Activated T-cell treated with anti-CD3 and anti-CD28 coated beads for 1 hour (primary cell): ENCODE measurements around the gene SPIB.

Source experiments
- DNase-seq: peaks from one replicate; pipeline ENCODE4 v3.0.0-alpha.2; 2020; ENCODE audit warnings: low read depth

The SPIB gene

GRCh38 chr19:50392759-50393158, 26.0 kb upstream of the SPIB start:
- DNase-seq, result no peak

DNA sequence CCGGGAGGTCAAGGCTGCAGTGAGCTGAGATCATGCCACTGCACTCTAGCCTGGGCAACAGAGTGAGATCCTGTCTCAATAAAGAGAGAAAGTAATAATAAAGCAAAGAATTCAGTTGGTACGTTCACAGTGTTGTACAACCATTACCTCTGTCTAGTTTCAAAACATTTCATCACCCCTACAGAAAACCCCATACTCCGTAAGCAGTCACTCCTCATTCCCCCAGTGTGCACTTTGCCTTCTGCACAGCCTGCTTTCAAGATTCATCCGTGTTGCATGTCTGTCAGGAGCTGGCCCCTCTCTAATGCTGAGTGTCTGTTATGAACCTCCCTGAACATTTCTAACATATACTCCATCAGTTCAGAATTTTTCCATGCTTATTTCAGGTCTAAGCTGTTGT, 25.1 kb upstream of the SPIB start:
- no peak for DNase-seq

- no peak for DNase-seq
Measured at GRCh38 chr19:50394017-50394416, 24.7 kb upstream of the SPIB start.

DNA sequence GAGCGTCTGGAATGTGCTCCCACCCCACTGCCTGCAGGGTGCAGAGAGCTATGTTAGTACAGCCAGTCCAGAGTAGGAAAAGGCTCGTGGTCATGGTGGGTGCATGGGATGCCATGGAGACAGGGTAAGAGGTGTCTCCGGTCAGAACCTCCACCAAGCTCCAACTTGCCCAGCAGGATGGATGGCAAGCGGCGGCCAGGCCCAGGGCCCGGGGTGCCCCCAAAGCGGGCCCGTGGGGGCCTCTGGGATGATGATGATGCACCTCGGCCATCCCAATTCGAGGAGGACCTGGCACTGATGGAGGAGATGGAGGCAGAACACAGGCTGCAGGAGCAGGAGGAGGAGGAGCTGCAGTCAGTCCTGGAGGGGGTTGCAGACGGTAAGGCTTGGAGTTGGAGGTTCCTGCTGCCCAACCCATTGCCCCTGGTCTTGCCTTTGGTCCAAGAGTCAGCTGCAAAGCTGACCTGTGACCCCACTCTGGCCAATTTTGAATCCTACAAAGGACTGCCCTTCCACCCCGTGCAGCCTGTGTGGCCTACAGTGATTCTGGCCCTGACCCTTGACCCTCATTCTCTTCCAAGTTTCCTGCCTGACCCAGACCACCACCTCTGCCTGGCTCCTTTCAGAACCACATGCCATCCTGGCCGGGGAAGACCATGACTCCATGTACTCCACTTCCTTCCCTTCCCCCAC, 19.9 kb upstream of the SPIB start:
- DNase-seq, result no peak

GRCh38 chr19:50399368-50399745, 19.4 kb upstream of the SPIB start:
- no peak for DNase-seq

- DNase-seq, result no peak
Measured at GRCh38 chr19:50401605-50402450, 16.9 kb upstream of the SPIB start.

DNA sequence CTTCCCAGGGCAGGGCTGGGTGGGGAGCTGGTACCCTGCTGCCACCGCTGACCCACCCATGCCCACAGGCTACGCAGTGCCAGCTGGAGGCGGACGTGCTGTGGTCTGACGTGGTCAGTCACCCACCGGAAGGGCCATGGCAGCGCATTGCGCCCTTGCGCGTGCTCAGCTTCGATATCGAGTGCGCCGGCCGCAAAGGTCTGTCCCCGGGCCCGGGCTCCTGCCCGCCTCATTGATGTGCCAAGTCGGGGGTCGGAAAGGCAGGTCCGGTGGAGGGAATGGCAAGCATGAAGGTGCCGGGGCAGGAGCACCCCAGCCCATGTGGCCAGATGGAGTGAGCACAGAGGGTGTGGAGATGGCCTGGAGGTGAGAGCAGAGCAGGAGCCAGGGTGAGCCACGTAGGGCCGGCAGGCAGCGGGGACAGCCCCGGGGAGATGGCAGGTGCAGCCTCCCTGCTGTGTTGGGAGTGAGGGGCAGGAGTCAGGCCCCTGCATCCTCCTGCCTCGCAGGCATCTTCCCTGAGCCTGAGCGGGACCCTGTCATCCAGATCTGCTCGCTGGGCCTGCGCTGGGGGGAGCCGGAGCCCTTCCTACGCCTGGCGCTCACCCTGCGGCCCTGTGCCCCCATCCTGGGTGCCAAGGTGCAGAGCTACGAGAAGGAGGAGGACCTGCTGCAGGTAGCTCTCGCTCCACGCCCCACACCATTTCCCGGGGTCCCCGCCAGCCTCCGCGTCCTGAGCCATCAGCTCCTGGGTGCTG, 16.0 kb upstream of the SPIB start:
- no peak for DNase-seq

GRCh38 chr19:50406156-50406820, 12.4 kb upstream of the SPIB start:
- no peak for DNase-seq

DNA sequence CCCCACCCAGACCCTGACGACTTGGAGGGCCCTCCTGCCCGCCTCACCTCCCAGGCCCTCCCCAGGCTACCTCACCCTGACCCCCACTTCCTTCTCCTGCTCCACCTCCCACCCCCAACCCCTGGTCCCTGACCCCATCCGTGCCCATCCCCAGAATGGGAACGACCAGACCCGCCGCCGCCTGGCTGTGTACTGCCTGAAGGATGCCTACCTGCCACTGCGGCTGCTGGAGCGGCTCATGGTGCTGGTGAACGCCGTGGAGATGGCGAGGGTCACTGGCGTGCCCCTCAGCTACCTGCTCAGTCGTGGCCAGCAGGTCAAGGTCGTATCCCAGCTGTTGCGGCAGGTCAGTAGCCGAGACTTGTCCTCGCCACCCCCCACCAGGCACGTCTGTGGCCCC, 11.9 kb upstream of the SPIB start:
- DNase-seq, result no peak

DNA sequence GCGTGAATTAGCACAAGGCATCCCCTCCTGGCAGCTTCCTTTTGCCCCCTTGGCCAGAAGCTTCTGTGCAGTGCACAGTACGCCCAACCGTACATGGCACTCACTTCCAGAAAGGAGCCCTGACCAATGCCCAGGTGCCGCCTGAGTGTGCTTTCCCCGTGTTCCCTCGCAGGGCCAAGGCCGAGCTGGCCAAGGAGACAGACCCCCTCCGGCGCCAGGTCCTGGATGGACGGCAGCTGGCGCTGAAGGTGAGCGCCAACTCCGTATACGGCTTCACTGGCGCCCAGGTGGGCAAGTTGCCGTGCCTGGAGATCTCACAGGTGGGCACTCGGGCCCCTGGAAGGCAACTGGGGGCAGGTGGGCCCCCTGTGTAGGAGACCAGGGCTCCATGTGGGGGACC, 9.4 kb upstream of the SPIB start:
- DNase-seq, result no peak

DNA sequence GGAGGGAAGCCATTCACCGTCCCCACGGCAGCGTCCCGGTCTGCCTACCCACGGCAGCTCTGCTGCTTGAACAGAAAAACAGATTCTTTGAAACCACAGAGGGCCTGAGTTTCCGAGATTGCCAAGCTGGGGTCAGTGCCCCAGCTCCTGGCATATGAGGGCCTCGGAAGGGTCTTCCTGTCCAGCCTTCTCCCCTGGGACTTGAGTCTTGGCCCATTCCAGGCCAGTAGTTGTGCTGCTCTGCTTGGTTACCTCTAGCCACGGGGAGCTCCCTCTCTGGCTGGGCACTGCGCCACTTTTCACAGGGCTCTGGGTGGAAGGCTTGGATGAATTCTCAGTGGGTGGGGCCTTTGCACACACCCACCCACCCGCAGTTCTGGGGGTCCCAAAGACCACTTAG, 8.6 kb upstream of the SPIB start:
- no peak for DNase-seq

DNA sequence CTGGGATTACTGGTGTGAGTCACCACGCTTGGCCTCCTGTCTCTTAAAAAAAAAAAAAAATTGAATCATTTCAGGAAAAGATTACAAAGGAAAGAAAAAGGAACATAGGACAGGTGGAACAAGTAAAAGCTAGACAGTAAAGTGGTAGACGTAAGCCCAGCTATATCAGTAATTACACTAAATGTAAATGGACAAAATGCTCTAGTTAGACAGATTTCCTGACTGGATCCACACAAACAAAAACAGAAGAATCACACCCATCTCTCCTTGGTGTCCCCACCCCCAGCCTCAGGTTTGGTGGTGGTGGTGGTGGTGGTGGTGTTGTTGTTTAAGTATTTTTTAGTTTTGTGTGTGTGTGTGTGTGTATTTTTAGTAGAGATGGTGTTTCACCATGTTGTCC, 6.3 kb upstream of the SPIB start:
- no peak for DNase-seq

DNA sequence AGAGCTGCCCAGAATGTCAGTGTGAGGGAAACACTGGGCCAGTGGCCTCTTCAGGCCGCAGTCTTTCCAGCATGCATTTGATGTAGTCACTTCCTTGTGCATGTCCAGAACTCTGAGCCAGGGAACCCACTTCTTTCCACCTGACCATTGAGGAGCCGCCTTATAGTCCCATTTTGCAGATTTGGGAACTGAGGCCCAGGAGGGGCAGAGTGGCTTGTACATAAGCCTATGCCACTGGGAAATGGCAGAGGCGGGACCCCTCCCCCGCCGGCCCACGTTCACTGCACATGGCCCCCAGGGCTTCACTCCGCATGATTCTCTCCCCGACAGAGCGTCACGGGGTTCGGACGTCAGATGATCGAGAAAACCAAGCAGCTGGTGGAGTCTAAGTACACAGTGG, 5.6 kb upstream of the SPIB start:
- DNase-seq, result no peak

DNA sequence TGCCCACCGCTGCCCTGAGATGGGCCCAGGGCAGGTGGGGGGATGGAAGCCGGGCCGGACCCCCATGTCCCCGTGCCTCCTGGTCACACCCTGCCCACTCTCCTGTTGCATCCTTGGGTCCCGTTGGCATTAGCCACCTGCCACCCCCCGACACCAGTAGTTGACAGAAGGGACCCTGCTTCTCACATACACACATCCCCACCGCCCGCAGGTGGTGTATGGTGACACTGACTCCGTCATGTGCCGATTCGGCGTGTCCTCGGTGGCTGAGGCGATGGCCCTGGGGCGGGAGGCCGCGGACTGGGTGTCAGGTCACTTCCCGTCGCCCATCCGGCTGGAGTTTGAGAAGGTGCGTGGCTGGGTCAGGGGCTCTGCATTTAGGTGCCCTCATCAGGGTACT, 5.2 kb upstream of the SPIB start:
- DNase-seq, result no peak

DNA sequence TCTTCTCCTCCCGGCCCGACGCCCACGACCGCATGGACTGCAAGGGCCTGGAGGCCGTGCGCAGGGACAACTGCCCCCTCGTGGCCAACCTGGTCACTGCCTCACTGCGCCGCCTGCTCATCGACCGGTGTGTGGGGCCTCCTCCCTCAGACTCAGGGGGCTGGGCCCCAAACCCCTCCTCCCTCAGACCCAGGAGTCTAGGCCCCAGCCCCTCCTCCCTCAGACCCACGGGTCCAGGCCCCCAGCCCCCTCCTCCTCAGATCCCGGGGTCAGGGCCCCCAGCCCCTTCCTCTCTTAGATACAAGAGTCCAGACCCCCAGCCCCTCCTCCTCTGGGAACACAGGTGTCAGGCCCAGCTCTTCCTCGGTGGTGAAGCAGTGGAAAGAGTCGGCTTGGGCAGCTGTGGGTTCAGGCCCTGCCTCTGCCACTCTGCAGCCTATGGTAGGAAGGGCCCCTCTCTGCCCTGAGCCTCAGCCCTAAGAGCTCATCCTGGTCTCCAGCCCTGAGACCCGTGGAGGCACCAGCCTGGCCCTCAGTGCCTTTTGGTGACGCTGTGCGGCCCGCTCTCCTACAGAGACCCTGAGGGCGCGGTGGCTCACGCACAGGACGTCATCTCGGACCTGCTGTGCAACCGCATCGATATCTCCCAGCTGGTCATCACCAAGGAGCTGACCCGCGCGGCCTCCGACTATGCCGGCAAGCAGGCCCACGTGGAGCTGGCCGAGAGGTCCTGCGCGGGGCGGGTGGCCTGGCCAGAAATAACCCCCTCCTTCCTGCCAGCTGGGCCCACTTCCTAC, 3.7 kb upstream of the SPIB start:
- peak; percentile 68 for DNase-seq

- DNase-seq, result no peak
Measured at GRCh38 chr19:50415661-50416033, 3.1 kb upstream of the SPIB start.

GRCh38 chr19:50416034-50416977, 2.4 kb upstream of the SPIB start:
- DNase-seq, result no peak

DNA sequence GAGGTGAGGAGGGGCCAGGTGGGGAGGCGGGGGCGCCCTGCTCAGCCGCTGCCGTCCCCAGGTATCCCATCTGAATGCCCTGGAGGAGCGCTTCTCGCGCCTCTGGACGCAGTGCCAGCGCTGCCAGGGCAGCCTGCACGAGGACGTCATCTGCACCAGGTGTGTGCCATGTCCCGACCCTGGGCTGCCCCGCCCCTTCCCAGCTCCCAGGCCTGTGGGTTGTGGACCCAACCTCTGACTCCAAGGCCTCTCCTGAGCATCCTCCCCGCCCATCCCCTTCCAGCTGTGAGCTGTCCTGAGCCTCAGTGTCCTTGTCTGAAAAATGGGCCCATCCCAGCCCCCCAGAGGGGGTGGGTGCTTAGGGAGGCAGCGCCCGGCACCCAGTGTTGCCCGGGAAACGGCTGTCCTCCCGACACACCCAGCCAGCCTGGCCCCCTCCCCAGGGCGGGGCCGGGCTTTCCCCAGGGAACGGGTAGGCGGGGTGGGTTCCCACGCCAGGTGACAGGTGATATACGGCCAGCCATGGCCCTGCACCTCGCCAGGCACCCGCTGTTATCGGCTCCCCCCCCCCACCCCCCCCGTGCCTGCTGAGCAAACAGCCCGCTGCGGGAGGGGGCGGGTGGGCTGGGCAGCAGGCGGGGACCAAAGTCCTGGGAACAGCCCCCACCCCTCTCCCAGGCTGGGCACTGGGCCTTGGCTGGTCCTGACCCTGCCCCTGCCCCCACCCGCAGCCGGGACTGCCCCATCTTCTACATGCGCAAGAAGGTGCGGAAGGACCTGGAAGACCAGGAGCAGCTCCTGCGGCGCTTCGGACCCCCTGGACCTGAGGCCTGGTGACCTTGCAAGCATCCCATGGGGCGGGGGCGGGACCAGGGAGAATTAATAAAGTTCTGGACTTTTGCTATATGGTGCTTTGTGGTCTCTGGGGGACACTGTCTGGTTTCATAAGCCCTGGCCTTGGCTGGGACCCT, 1.3 kb upstream of the SPIB start:
- no peak for DNase-seq

DNA sequence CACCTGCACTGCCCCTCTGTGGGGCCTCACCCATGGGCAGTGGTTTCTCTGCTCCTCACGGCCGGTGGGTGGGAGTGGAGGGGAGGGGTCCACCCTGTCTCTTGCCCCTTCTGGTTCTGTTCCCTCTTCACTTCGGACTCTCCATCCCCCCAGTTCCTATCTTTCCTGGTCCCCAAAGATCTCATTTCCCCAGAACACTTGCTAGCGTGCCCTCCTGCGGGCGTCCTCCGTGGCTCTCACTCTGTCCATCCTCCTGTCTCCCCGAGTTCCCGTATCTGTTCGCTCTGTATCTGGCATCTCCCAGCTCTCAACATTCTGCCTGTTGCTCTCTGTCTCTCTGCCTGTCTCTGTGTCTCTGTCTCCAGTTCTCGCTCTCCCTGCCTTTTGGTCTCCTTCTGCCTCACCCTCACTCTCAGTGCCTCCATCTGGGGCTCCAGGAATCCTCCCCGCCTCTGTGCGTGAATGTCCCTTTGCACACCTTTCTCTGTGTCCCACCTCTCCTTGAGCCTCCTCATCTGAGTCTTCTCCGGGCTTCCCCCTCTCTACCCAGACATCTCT, 363 bp downstream of the SPIB start:
- no peak for DNase-seq
